Activated CD4-positive, alpha-beta T cell treated with anti-CD3 and anti-CD28 coated beads, Interleukin-2, amount 10 ng/mL, durations not matched to agents 24 days and 14 days (primary cell): ENCODE results near the gene IQGAP2. TPM values are rescaled to one million over a fixed set of nuclear protein-coding genes. Genes with fewer than 3 reads are reported as not detected.
A peak's percentile ranks its signal among the peaks of the same experiment; 100 is the strongest.
"Not testable (repeated sequence)": the region's sequence is repeated elsewhere in the genome, so short reads cannot be mapped to it uniquely, and the experiment has no call there.

ENCODE experiments used
- DNase-seq: peaks from one replicate; pipeline ENCODE4 v3.0.0; 2022
- H3K27ac Mint-ChIP-seq: one replicate; pipeline ENCODE4 v1.8.0; 2022; ENCODE audit warnings: mild to moderate bottlenecking, mixed read lengths
- H3K27me3 Mint-ChIP-seq: one replicate; pipeline ENCODE4 v1.8.0; 2022; ENCODE audit warnings: mixed read lengths
- H3K36me3 Mint-ChIP-seq: one replicate; pipeline ENCODE4 v1.8.0; 2022; ENCODE audit warnings: low read depth, mild to moderate bottlenecking, mixed read lengths
- H3K4me1 Mint-ChIP-seq: one replicate; pipeline ENCODE4 v1.8.0; 2021; ENCODE audit warnings: mixed read lengths
- H3K4me3 Mint-ChIP-seq: one replicate; pipeline ENCODE4 v1.8.0; 2022; ENCODE audit warnings: mild to moderate bottlenecking, moderate library complexity, mixed read lengths
- H3K9me3 Mint-ChIP-seq: one replicate; pipeline ENCODE4 v1.8.0; 2021; ENCODE audit warnings: mixed read lengths
- intact Hi-C: fragments of 100-400 bp; cut with micrococcal nuclease; formaldehyde crosslinking; loops from one replicate; pipeline ENCODE4 v1.15.1; 2023
- total RNA-seq: library from RNA; stranded (reverse); gene quantifications from 2 replicates; pipeline ENCODE4 v1.2.3, GENCODE V29; 2022

IQGAP2 gene
- total RNA-seq, 1 donor from 2014 or later, result 37.3 TPM

- Mint-ChIP-seq H3K36me3 (peaks cover 12% of the 10 kb centered on the region), H3K27ac (no peak overlapping the region), H3K4me3 (no peak overlapping the region), H3K4me1 (peaks cover 19% of the 10 kb centered on the region), H3K27me3 (no peaks in the 10 kb centered on the region), H3K9me3 (no peaks in the 10 kb centered on the region)
- intact Hi-C loops, result no loop called here
- no peak for DNase-seq
These were observed 114.2 kb downstream of the IQGAP2 start for GRCh38 chr5:76517334-76517733.

- Mint-ChIP-seq H3K36me3 (peaks cover 17% of the 10 kb centered on the region), H3K4me1 (peaks cover 26% of the 10 kb centered on the region)
- H3K4me3 Mint-ChIP-seq, H3K9me3 Mint-ChIP-seq, H3K27me3 Mint-ChIP-seq, DNase-seq, H3K27ac Mint-ChIP-seq, intact Hi-C loops: not testable (repeated sequence)
These were observed 115.2 kb downstream of the IQGAP2 start for GRCh38 chr5:76518246-76518645.

GRCh38 chr5:76521240-76521758 lies 118.2 kb downstream of the IQGAP2 start:
- Mint-ChIP-seq H3K4me1 (peaks cover 37% of the 10 kb centered on the region), H3K27me3 (no peaks in the 10 kb centered on the region), H3K27ac (peak overlapping the region; percentile 96), H3K36me3 (peaks cover 13% of the 10 kb centered on the region), H3K4me3 (peak overlapping the region; percentile 77), H3K9me3 (no peaks in the 10 kb centered on the region)
- DNase-seq, result peak; percentile 65
- intact Hi-C loops, result loop anchor here (1.0 kb wide), 6 partner anchors 8 to 251 kb away; no protein-coding TSS in a partner anchor

GRCh38 chr5:76522103-76522935 lies 119.2 kb downstream of the IQGAP2 start:
- Mint-ChIP-seq H3K4me3 (peak overlapping the region; percentile 30), H3K27me3 (no peaks in the 10 kb centered on the region), H3K36me3 (peaks cover 11% of the 10 kb centered on the region), H3K9me3 (no peaks in the 10 kb centered on the region), H3K27ac (peak overlapping the region; percentile 96), H3K4me1 (peaks cover 44% of the 10 kb centered on the region)
- intact Hi-C loops, result no loop called here
- DNase-seq, result no peak

- no peaks in the 10 kb centered on the region for H3K27me3 Mint-ChIP-seq
- H3K4me3 Mint-ChIP-seq, result no peak overlapping the region
- peaks cover 55% of the 10 kb centered on the region for H3K4me1 Mint-ChIP-seq
- H3K36me3 Mint-ChIP-seq, result peaks cover 17% of the 10 kb centered on the region
- no peaks in the 10 kb centered on the region for H3K9me3 Mint-ChIP-seq
- no peak for DNase-seq
- H3K27ac Mint-ChIP-seq, result no peak overlapping the region
- intact Hi-C loops, result no loop called here
These were observed 121.2 kb downstream of the IQGAP2 start for GRCh38 chr5:76524101-76524835.

GRCh38 chr5:76524868-76525267 lies 121.8 kb downstream of the IQGAP2 start:
- Mint-ChIP-seq H3K4me3 (no peak overlapping the region), H3K27ac (no peak overlapping the region), H3K36me3 (peaks cover 17% of the 10 kb centered on the region), H3K9me3 (no peaks in the 10 kb centered on the region), H3K27me3 (no peaks in the 10 kb centered on the region), H3K4me1 (peaks cover 54% of the 10 kb centered on the region)
- DNase-seq, result no peak
- intact Hi-C loops, result loop anchor here (5.0 kb wide), 1 partner anchor 33 kb away; no protein-coding TSS in a partner anchor

- H3K27ac Mint-ChIP-seq, result no peak overlapping the region
- no peak for DNase-seq
- no peak overlapping the region for H3K4me3 Mint-ChIP-seq
- H3K9me3 Mint-ChIP-seq, result no peaks in the 10 kb centered on the region
- peaks cover 16% of the 10 kb centered on the region for H3K36me3 Mint-ChIP-seq
- H3K27me3 Mint-ChIP-seq, result no peaks in the 10 kb centered on the region
- peaks cover 58% of the 10 kb centered on the region for H3K4me1 Mint-ChIP-seq
- intact Hi-C loops, result loop anchor here (5.0 kb wide), 1 partner anchor 34 kb away; no protein-coding TSS in a partner anchor
These were observed 122.9 kb downstream of the IQGAP2 start for GRCh38 chr5:76525956-76526355.

- Mint-ChIP-seq H3K36me3 (peaks cover 18% of the 10 kb centered on the region), H3K27me3 (no peaks in the 10 kb centered on the region), H3K9me3 (peaks cover 4% of the 10 kb centered on the region), H3K27ac (peak overlapping the region; percentile 9), H3K4me1 (peaks cover 54% of the 10 kb centered on the region), H3K4me3 (no peak overlapping the region)
- DNase-seq, result no peak
- intact Hi-C loops, result loop anchor here (5.0 kb wide), 1 partner anchor 35 kb away; no protein-coding TSS in a partner anchor
These were observed 124.0 kb downstream of the IQGAP2 start for GRCh38 chr5:76526950-76527583.

- no peaks in the 10 kb centered on the region for H3K27me3 Mint-ChIP-seq
- intact Hi-C loops, result loop anchor here (5.0 kb wide), 1 partner anchor 35 kb away; no protein-coding TSS in a partner anchor
- DNase-seq, result no peak
- H3K4me1 Mint-ChIP-seq, result peaks cover 51% of the 10 kb centered on the region
- no peak overlapping the region for H3K4me3 Mint-ChIP-seq
- H3K36me3 Mint-ChIP-seq, result peaks cover 17% of the 10 kb centered on the region
- H3K27ac Mint-ChIP-seq, result no peak overlapping the region
- peaks cover 4% of the 10 kb centered on the region for H3K9me3 Mint-ChIP-seq
These were observed 124.6 kb downstream of the IQGAP2 start for GRCh38 chr5:76527685-76528161.

GRCh38 chr5:76528547-76529331 lies 125.7 kb downstream of the IQGAP2 start:
- intact Hi-C loops, result loop anchor here (1.0 to 5.0 kb wide), 2 partner anchors 7 to 36 kb away; no protein-coding TSS in a partner anchor
- Mint-ChIP-seq H3K27me3 (no peaks in the 10 kb centered on the region), H3K36me3 (peaks cover 18% of the 10 kb centered on the region), H3K27ac (peak overlapping the region; percentile 30), H3K4me3 (no peak overlapping the region), H3K4me1 (peaks cover 46% of the 10 kb centered on the region), H3K9me3 (peaks cover 4% of the 10 kb centered on the region)
- no peak for DNase-seq

- peaks cover 18% of the 10 kb centered on the region for H3K36me3 Mint-ChIP-seq
- H3K4me1 Mint-ChIP-seq, result peaks cover 43% of the 10 kb centered on the region
- no peaks in the 10 kb centered on the region for H3K27me3 Mint-ChIP-seq
- DNase-seq, result no peak
- H3K4me3 Mint-ChIP-seq, result no peak overlapping the region
- H3K27ac Mint-ChIP-seq, result peak overlapping the region; percentile 30
- intact Hi-C loops, result loop anchor here (1.0 to 5.0 kb wide), 2 partner anchors 8 to 37 kb away; no protein-coding TSS in a partner anchor
- peaks cover 4% of the 10 kb centered on the region for H3K9me3 Mint-ChIP-seq
These were observed 126.6 kb downstream of the IQGAP2 start for GRCh38 chr5:76529464-76530344.

GRCh38 chr5:76532052-76532451 lies 129.0 kb downstream of the IQGAP2 start:
- H3K4me1 Mint-ChIP-seq, result peaks cover 39% of the 10 kb centered on the region

More at GRCh38 chr5:76532052-76532451, 129.0 kb downstream of the IQGAP2 start:
- Mint-ChIP-seq H3K27me3 (no peaks in the 10 kb centered on the region), H3K9me3 (peaks cover 4% of the 10 kb centered on the region), H3K27ac (no peak overlapping the region), H3K36me3 (peaks cover 25% of the 10 kb centered on the region), H3K4me3 (no peak overlapping the region)
- no peak for DNase-seq
- intact Hi-C loops, result no loop called here
